ENCODE data around the gene ASIC3.

GRCh38 chr7:151091431-151091830 is 43.1 kb downstream of the ASIC3 start:
- TF ChIP-seq, protein P1, sequence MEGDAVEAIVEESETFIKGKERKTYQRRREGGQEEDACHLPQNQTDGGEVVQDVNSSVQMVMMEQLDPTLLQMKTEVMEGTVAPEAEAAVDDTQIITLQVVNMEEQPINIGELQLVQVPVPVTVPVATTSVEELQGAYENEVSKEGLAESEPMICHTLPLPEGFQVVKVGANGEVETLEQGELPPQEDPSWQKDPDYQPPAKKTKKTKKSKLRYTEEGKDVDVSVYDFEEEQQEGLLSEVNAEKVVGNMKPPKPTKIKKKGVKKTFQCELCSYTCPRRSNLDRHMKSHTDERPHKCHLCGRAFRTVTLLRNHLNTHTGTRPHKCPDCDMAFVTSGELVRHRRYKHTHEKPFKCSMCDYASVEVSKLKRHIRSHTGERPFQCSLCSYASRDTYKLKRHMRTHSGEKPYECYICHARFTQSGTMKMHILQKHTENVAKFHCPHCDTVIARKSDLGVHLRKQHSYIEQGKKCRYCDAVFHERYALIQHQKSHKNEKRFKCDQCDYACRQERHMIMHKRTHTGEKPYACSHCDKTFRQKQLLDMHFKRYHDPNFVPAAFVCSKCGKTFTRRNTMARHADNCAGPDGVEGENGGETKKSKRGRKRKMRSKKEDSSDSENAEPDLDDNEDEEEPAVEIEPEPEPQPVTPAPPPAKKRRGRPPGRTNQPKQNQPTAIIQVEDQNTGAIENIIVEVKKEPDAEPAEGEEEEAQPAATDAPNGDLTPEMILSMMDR (IDR thresholded peaks at IDR 0.05): peak in 2 of 3 experiments; percentile 13 to 27
- no peak for TF ChIP-seq POLR2A (IDR thresholded peaks at IDR 0.05)
